Lower lobe of right lung (tissue), 2 donors: ENCODE data around the gene PRR11. TPM values are rescaled to one million over a fixed set of nuclear protein-coding genes. Genes with fewer than 3 reads are reported as not detected.

Experiments used
- ATAC-seq, 2 donors: fragments of 200-7000 bp; cut with Tn5 transposase; one replicate each; pipeline ENCODE4 v1.9.1; 2020 to 2022; ENCODE audit warnings: mild to moderate bottlenecking in 2 of 2, moderate library complexity in 2 of 2
- DNase-seq: peaks from one replicate; pipeline ENCODE4 v3.0.0-alpha.2; 2020
- H3K27ac ChIP-seq: fragments of 200-600 bp; one replicate; pipeline ENCODE4 v1.8.0; 2022
- H3K27me3 ChIP-seq: fragments of 200-600 bp; one replicate; pipeline ENCODE4 v1.8.0; 2022; ENCODE audit warnings: low read depth
- H3K36me3 ChIP-seq: fragments of 200-600 bp; one replicate; pipeline ENCODE4 v1.8.0; 2022; ENCODE audit warnings: mild to moderate bottlenecking
- H3K4me1 ChIP-seq: fragments of 200-600 bp; one replicate; pipeline ENCODE4 v1.8.0; 2022
- H3K4me3 ChIP-seq: fragments of 200-600 bp; one replicate; pipeline ENCODE4 v1.8.0; 2022; ENCODE audit warnings: mild to moderate bottlenecking
- H3K9me3 ChIP-seq: fragments of 200-600 bp; one replicate; pipeline ENCODE4 v1.8.0; 2022
- intact Hi-C: fragments of 100-400 bp; cut with DNase I; formaldehyde crosslinking; loops from one replicate; pipeline ENCODE4 v1.11.0; 2022
- total RNA-seq: library from RNA; stranded (reverse); fragmentation: NEBNext Ultra II Directional; extraction: Animal tissue kit (Norgen Biotek cat#: 25700); gene quantifications from one replicate; pipeline ENCODE4 v1.2.1, GENCODE V29; 2021
- TF ChIP-seq, protein P1 (sequence below): fragments of 200-600 bp; IDR thresholded peaks from one replicate; pipeline ENCODE4 v1.8.0; 2022; ENCODE audit warnings: antibody characterized with exemption, mild to moderate bottlenecking
- donor health status: DM: no; HTN: yes; CAD: no; lungs with severe emphysema.

Gene PRR11
- total RNA-seq, 1 donor from 2014 or later, result 4.1 TPM

- H3K4me3 ChIP-seq, result no peak overlapping the region
- intact Hi-C loops, result no loop called here
Observed at GRCh38 chr17:59145571-59146096, 9.9 kb upstream of the PRR11 start.

GRCh38 chr17:59149051-59149450, 6.5 kb upstream of the PRR11 start:
- Histone ChIP-seq H3K36me3 (no peaks in the 10 kb centered on the region), H3K4me3 (no peak overlapping the region), H3K9me3 (no peaks in the 10 kb centered on the region), H3K27me3 (no peaks in the 10 kb centered on the region), H3K27ac (no peak overlapping the region), H3K4me1 (peaks cover 23% of the 10 kb centered on the region)
- intact Hi-C loops, result no loop called here
- TF ChIP-seq, protein P1, sequence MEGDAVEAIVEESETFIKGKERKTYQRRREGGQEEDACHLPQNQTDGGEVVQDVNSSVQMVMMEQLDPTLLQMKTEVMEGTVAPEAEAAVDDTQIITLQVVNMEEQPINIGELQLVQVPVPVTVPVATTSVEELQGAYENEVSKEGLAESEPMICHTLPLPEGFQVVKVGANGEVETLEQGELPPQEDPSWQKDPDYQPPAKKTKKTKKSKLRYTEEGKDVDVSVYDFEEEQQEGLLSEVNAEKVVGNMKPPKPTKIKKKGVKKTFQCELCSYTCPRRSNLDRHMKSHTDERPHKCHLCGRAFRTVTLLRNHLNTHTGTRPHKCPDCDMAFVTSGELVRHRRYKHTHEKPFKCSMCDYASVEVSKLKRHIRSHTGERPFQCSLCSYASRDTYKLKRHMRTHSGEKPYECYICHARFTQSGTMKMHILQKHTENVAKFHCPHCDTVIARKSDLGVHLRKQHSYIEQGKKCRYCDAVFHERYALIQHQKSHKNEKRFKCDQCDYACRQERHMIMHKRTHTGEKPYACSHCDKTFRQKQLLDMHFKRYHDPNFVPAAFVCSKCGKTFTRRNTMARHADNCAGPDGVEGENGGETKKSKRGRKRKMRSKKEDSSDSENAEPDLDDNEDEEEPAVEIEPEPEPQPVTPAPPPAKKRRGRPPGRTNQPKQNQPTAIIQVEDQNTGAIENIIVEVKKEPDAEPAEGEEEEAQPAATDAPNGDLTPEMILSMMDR, result no peak
- no peak for ATAC-seq
- DNase-seq, result no peak

More at GRCh38 chr17:59145571-59146096, 9.9 kb upstream of the PRR11 start:
- DNase-seq, result no peak
- H3K9me3 ChIP-seq, result no peaks in the 10 kb centered on the region
- ATAC-seq, result no peak
- peaks cover 4% of the 10 kb centered on the region for H3K36me3 ChIP-seq
- no peaks in the 10 kb centered on the region for H3K27me3 ChIP-seq
- H3K4me1 ChIP-seq, result no peaks in the 10 kb centered on the region
- TF ChIP-seq, protein P1, result no peak
- H3K27ac ChIP-seq, result no peak overlapping the region

DNA sequence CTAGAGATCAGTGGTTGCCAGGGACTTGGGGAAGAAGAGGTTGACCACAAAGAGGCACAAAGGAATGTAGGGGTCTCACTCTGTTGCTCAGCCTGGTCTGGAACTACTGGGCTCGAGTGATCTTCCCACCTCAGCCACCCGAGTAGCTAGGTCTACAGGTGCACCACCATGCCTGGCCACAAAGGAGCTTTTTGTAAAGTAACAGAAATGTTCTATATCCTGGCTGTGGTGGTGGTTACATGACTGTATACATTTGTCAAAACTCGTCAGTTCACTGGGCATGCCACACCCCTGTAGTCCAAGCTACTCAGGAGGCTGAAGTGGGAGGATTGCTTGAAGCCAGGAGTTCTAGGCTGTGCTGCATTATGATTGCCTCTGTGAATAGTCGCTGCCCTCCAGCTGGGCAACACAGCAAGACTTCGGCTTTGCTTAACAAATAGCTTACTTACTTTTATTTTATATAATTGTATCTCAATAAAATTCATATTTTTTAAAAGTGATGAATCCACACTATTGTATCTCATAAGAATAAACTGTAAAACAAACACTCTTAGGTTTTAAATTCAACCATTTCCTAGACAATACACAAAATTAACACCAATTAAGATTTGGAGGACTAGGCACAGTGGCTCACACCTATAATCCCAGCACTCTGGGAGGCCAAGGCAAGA, 5.6 kb upstream of the PRR11 start:
- DNase-seq (no peak), ATAC-seq (no peak)
- Histone ChIP-seq H3K27me3 (no peaks in the 10 kb centered on the region), H3K4me1 (peaks cover 26% of the 10 kb centered on the region), H3K36me3 (no peaks in the 10 kb centered on the region), H3K27ac (no peak overlapping the region), H3K9me3 (no peaks in the 10 kb centered on the region), H3K4me3 (no peak overlapping the region)
- intact Hi-C loops, result no loop called here
- TF ChIP-seq, protein P1, result no peak

DNA sequence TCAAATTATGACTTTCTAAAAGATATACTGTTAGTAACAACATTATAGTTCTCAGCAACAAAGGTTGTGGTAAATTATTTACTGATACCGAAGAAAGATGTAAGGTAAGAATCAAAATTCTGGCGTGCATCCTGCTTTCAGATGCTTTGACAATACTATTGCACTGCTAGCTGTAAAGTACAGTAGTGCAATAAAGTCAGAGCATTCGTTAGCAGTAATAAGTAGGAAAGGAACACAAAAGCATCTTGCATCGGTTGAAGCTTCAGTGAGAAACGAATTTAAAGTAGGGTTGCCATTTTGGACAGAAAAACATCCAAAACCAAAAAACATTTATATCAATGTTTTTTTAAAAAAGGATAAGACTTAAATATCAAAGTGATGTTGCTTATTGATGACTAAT, 4.5 kb upstream of the PRR11 start:
- H3K27ac ChIP-seq, result no peak overlapping the region
- no peaks in the 10 kb centered on the region for H3K27me3 ChIP-seq
- peaks cover 26% of the 10 kb centered on the region for H3K4me1 ChIP-seq
- DNase-seq (no peak), ATAC-seq (no peak)
- H3K9me3 ChIP-seq, result no peaks in the 10 kb centered on the region
- H3K36me3 ChIP-seq, result no peaks in the 10 kb centered on the region
- TF ChIP-seq, protein P1, result no peak
- intact Hi-C loops, result no loop called here
- no peak overlapping the region for H3K4me3 ChIP-seq

- no peak for DNase-seq
- no peaks in the 10 kb centered on the region for H3K36me3 ChIP-seq
- H3K27ac ChIP-seq, result no peak overlapping the region
- ATAC-seq, result no peak
- H3K9me3 ChIP-seq, result no peaks in the 10 kb centered on the region
- intact Hi-C loops, result no loop called here
- H3K4me1 ChIP-seq, result peaks cover 26% of the 10 kb centered on the region
- no peak overlapping the region for H3K4me3 ChIP-seq
- TF ChIP-seq, protein P1, result no peak
- H3K27me3 ChIP-seq, result no peaks in the 10 kb centered on the region
Observed at GRCh38 chr17:59151591-59151990, 4.0 kb upstream of the PRR11 start.
